ENCODE data around the gene PRKAR1A.
"Not testable (repeated sequence)": the region's sequence is repeated elsewhere in the genome, so short reads cannot be mapped to it uniquely, and the experiment has no call there.

PRKAR1A gene

GRCh38 chr17:68518063-68518815 lies 6.0 kb downstream of the PRKAR1A start:
- no peak for TF ChIP-seq CTCF (IDR thresholded peaks at IDR 0.05; ENCODE audit: low read length, missing control alignments)
- DNase-seq (ENCODE audit: low read depth) = no peak
- no peak overlapping the region for H3K4me3 ChIP-seq (replicated peaks; ENCODE audit: low read depth, low read length)

DNA sequence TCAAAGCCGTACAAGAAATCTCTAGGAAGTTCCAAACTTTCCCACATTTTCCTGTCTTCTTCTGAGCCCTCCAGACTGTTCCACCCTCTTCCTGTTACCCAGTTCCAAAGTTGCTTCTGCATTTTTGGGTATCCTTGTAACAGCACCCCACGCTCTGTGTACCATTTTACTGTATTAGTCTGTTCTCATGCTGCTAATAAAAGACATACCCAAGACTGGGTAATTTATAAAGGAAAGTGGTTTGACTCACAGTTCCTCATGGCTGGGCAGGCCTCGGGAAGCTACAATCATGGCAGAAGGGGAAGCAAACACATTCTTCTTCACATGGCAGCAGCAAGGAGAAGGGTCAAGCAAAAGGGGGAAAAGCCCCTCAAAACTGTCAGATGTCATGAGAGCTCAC lies 6.8 kb downstream of the PRKAR1A start:
- H3K4me3 ChIP-seq (replicated peaks; ENCODE audit: low read depth, low read length); DNase-seq (ENCODE audit: low read depth): not testable (repeated sequence)

DNA sequence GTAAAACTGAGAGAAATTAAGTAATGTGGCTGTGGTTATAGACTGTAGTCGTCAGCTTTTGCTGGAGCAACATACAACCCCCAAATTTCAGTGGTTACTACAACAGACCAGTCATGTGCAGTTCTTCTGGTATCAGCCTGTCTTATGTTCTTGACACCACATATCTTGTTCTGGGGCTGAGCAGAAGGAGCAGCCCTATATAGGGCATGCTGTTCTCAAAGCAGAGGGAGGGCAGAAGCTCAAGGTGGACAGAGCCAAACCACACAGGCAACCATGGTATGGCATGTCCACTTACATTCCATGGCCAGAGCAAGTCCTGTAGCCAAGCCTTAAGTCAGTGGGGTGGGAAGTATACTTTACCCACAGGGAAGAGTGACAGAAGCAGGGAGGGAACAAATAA lies 7.7 kb downstream of the PRKAR1A start:
- DNase-seq (ENCODE audit: low read depth) = no peak

GRCh38 chr17:68522266-68522665 lies 10.0 kb downstream of the PRKAR1A start:
- TF ChIP-seq CTCF (IDR thresholded peaks at IDR 0.05; ENCODE audit: low read length, missing control alignments) = no peak
- no peak for DNase-seq (ENCODE audit: low read depth)

More for the DNA sequence above, 7.7 kb downstream of the PRKAR1A start:
- TF ChIP-seq CTCF (IDR thresholded peaks at IDR 0.05; ENCODE audit: low read length, missing control alignments) = no peak
- H3K4me3 ChIP-seq (replicated peaks; ENCODE audit: low read depth, low read length) = no peak overlapping the region

DNA sequence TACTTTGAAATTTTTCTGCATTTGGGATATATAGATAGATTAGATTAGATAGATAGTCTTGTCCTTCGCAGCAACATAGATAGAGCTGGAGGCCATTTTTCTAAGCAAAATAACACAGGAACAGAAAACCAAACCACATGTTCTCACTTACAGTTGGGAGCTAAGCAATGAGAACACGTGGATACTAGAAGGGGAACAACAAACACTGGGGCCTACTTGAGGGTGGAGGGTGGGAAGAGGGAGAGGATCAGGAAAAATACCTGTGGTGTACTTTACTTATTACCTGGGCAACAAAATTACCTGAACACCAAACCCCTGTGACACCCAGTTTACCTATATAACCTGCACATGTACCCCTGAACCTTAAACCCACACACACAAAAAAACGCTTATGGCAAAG lies 14.3 kb downstream of the PRKAR1A start:
- TF ChIP-seq CTCF (IDR thresholded peaks at IDR 0.05; ENCODE audit: low read length, missing control alignments) = no peak
- no peak for DNase-seq (ENCODE audit: low read depth)
- no peak overlapping the region for H3K4me3 ChIP-seq (replicated peaks; ENCODE audit: low read depth, low read length)

More at GRCh38 chr17:68522266-68522665, 10.0 kb downstream of the PRKAR1A start:
- H3K4me3 ChIP-seq (replicated peaks; ENCODE audit: low read depth, low read length) = no peak overlapping the region

DNA sequence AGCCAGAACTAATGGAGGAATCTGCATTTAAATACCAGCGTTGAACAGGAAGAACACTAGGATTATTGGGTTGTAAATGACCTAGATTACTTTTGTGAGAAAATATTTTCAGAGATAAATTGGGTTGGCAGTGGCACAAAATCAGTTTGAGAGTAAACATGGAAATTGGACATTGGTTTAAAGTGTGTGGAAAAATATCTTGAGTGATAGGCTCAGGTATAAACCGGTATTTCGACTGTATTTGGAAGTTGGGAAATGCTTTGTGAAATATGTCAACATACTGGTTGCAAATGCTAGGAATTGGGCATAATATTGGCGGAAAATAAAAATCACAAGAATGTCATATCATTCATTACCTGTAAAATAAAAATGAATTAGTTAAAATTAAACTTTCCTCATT lies 15.1 kb downstream of the PRKAR1A start:
- DNase-seq (ENCODE audit: low read depth) = no peak
- TF ChIP-seq CTCF (IDR thresholded peaks at IDR 0.05; ENCODE audit: low read length, missing control alignments) = no peak
- no peak overlapping the region for H3K4me3 ChIP-seq (replicated peaks; ENCODE audit: low read depth, low read length)

- no peak for TF ChIP-seq CTCF (IDR thresholded peaks at IDR 0.05; ENCODE audit: low read length, missing control alignments)
- H3K4me3 ChIP-seq (replicated peaks; ENCODE audit: low read depth, low read length) = no peak overlapping the region
- DNase-seq (ENCODE audit: low read depth) = no peak
These were observed 19.0 kb downstream of the PRKAR1A start for GRCh38 chr17:68531252-68531651.
